OCI-LY7 (cell line): ENCODE measurements around the gene NRAP.

ENCODE experiments used
- EZH2phosphoT487 ChIP-seq: fragments of 200-600 bp; sonication (generic); IDR thresholded peaks from 2 replicates; pipeline ENCODE4 v1.6.1; 2018; ENCODE audit warnings: low read depth, borderline replicate concordance, mild to moderate bottlenecking, mixed run types, antibody characterized with exemption, low read length, moderate library complexity, mixed read lengths
- TF ChIP-seq, protein P1 (sequence below): fragments of 200-600 bp; sonication (generic); conservative IDR thresholded peaks from 2 replicates; pipeline ENCODE4 v1.5.1; 2014; ENCODE audit warnings: mild to moderate bottlenecking, antibody characterized with exemption, low read length, moderate library complexity, mixed read lengths

DNA sequence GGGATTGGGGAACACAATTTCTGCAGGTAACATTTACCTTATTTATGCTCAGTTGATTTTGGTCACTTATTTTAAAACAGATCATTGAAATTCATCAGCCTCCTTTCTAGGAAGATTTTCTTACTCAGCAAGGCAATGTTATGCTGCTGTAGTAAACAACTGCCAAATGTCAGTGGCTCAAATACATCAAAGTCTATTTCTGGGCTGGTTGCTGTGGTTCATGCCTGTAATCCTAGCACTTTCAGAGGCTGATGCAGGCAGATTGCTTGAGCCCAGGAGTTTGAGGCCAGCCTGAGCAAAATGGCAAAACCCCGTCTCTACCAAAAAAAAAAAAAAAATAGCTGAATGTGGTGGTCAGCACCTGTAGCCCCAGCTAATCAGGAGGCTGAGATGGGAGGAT, 85.1 kb downstream of the NRAP start:
- TF ChIP-seq, protein P1, sequence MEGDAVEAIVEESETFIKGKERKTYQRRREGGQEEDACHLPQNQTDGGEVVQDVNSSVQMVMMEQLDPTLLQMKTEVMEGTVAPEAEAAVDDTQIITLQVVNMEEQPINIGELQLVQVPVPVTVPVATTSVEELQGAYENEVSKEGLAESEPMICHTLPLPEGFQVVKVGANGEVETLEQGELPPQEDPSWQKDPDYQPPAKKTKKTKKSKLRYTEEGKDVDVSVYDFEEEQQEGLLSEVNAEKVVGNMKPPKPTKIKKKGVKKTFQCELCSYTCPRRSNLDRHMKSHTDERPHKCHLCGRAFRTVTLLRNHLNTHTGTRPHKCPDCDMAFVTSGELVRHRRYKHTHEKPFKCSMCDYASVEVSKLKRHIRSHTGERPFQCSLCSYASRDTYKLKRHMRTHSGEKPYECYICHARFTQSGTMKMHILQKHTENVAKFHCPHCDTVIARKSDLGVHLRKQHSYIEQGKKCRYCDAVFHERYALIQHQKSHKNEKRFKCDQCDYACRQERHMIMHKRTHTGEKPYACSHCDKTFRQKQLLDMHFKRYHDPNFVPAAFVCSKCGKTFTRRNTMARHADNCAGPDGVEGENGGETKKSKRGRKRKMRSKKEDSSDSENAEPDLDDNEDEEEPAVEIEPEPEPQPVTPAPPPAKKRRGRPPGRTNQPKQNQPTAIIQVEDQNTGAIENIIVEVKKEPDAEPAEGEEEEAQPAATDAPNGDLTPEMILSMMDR: no peak
- TF ChIP-seq EZH2phosphoT487: no peak
